NCI-H526 (cell line): ENCODE measurements around the gene CASZ1.
A peak's percentile ranks its signal among the peaks of the same experiment; 100 is the strongest.

ENCODE experiments used
- DNase-seq, 2 experiments: peaks; one replicate each; lab custom pipeline; 2025; lab: John Stamatoyannopoulos, UW

The CASZ1 gene

DNA sequence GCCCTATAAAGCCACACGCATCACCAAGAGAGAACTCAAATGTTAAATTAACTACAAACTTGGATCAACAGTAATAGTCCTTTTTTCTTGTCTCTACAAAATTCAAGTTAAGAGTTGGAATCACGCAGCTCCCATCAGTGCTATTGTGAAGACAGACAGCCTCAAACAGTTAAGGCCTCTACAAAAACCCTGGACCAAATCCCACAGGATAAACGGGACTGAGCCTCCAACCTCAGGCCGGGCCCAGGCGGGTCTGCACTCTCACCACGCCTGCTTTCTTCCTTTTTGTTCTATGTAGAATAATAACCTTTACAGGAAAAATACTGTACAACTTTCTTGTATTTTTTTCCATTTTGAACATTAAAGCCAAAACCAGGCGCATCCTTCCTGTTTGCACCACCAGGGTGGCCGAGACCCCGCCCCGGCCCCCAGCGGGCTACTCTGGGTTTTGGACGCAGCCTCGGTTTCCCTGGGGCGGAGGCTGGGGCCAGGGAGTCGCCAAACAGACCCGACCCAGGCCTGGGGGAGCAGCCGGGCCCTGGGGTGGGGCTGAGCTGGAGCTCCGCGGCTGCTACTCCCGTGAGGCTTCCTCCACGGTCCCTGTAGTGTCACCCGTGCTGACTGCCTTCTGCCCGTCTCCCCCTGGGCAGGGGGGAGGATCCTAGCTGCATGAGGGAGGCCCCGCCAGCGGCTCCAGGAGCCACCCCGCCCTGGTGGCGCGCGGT, 158.4 kb downstream of the CASZ1 start:
- no peak for DNase-seq

- DNase-seq, result peak in 1 of 2 experiments; percentile 12
These were observed 159.0 kb downstream of the CASZ1 start for GRCh38 chr1:10637400-10637799.

DNA sequence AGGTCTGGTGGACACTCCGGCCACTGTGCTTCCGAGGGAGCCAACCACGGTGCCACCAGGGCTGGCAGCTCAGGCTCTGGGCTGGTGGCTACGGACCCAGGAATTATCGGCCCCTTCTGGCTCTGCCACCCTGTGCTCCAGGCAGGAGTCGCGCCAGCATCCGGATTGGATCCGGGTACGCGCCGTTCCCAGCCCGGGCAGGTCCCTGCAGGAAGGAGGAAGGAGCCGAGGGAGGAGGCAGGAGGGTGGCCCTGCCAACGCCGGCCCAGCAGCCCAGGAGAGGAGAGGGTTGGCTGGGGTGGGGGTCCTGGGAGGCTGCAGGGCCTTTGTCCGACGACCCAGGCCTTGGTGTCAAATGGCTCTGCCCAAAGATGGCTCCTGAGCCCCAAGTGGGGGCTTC, 160.5 kb downstream of the CASZ1 start:
- peak in 1 of 2 experiments; percentile 39 for DNase-seq

GRCh38 chr1:10635085-10635896, 161.2 kb downstream of the CASZ1 start:
- DNase-seq, result peak in 1 of 2 experiments; percentile 59

GRCh38 chr1:10634428-10635084, 161.9 kb downstream of the CASZ1 start:
- peak in 1 of 2 experiments; percentile 31 for DNase-seq

DNA sequence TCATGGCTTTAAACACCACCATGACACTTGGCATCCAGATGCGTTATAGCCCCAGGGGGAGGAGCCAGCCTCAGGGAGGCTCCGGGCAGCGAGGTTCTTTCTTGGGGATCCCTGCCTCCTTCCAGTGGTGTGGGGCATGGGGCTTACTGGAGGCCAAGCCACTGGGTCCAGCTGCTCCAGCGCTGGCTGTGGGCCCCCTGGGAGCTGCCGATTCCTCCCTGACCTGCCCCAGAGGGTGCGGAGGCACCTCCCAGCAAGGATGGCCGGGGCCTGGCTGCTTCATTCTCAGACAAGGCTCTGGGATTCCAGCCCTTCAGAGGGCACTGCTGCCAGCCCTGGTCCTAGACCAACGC, 162.4 kb downstream of the CASZ1 start:
- no peak for DNase-seq

GRCh38 chr1:10633416-10633815, 163.0 kb downstream of the CASZ1 start:
- DNase-seq, result no peak

DNA sequence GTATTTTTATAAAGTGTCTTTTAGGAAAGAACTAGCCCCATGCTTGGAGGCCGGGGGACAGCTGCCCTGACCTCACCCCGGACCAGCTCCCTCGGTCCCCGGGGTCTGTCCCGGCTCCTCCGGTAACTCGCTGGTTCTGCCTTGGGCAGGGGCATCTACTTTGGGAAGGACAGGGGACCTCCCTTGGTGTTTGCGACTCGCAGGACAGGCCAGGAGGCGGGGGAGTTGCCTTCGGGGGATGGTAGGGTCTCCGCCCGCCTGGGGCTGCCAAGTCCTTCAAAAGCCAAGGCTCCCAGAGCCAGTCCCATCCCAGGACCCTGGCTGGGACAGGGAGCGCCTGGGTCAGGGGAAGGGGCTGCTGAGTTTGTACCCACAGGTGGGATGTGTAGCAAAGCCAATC, 163.8 kb downstream of the CASZ1 start:
- DNase-seq, result no peak

DNA sequence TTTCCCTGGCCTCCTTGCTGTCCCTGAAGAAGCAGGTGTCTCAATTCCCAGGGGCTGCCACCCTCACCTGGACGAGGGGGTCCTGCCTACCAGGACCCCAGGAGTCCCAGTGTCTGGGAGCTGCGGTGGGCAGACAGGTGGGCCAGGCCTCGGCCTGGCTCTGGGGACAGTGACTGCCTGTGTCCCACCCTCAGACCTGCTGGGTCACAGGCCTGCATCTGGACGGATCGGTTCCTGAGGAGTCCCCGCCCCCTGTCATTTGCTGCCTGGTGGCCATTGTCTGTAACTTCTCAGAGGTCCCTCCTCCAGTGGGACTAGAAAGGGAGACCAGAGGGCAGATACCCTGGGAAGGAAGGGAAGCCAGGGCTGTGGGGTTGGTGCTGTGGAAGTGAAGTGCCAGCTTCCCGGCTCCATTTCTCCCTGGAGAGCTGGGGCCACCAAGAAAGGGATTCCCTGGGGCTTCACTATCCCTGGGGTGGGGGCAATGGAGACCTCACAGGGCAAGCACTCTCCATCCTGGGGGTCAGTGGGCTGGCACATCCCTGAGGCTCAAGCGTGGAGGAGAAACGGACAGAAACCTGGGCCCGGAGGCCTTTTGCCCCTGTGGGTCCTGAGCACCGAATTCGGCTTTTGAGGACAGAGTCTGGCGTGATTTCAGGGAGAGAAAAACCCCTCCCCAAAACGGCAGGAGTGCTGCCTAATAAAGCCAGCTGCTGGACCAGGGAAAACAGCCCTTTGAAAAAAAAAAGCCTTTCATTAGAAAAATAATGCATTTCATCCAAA, 164.4 kb downstream of the CASZ1 start:
- no peak for DNase-seq

DNA sequence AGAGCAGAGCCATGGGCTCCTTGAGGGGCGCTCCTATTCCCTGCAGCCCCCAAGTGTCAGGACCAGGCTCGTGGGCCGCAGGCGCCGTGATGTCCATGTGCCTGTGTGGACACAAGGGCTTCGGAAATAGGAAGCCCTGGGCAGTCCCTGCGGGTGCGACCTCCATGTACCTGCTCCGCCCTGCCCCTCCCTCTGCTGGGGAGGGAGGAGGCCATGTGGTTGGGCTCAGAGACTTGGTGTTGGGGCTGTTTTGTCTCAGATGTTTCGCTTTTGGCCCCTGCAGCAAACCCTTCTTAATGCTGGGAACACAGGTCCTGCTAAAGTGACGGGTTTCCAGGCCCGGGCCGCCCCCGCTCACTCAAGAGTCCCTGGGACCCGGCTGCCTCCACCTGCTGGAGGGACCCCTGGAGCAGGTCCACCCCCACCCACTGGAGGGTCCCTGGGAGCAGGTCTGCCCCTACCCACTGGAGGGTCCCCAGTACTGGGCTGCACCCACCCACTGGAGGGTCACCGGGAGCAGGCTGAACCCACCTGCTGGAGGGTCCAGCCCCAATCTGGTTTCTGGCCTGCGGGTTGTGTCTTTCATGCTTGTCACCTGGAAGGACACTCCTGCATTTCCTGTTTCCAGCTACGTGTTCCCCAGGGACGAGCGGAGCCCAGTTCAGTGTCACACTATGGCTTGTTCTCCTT, 165.2 kb downstream of the CASZ1 start:
- no peak for DNase-seq

GRCh38 chr1:10630661-10631120, 165.8 kb downstream of the CASZ1 start:
- DNase-seq, result no peak

GRCh38 chr1:10629816-10630571, 166.5 kb downstream of the CASZ1 start:
- peak in 1 of 2 experiments; percentile 12 for DNase-seq

GRCh38 chr1:10629091-10629815, 167.2 kb downstream of the CASZ1 start:
- no peak for DNase-seq

DNA sequence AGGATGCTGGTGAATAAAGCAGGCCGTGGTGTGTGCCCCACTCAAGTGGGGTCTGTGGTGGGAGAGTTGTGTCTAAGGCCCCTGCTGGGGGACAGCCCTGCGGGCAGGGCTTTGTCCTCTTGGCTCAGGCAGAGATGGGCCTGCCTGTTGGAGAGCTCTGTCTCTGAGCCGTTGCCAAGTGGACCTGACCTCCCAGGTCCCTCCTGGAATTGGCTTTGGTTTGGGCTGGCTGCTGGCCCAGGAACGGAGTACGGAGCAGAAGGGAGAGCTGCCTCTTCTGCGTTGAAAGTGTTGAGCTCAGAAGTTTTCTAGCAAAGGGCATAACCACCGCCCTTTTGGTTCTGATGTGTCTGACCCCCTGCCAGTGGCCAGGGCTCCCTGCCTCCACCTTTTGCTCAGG, 167.8 kb downstream of the CASZ1 start:
- no peak for DNase-seq

DNA sequence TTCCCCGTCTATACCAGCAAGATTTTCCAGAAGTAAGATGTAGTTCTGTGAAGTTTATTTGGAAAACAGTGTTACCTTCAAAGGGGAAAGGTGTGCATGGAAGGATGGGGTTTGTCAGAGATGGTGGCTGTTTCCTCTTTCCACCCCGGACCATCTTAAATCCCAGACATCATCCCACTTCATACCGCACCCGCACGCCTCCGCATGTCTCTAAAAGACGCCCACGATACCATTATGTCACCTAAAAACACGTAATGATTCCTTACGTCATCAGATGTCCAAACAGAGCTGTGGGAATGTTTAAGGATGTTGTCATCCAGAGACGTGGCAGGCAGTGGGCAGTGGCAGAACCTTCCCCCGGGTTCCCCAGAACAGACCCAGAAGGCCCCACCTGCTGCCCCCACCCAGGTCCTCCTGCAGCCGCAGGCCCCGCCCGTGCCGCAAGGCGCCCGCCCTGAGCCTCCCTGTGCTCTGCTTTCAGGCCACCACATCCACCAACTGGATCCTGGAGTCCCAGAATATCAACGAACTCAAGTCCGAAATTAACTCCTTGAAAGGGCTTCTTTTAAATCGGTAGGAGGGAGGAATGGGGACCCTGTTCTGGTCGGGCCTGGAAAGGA, 169.5 kb downstream of the CASZ1 start:
- no peak for DNase-seq

- no peak for DNase-seq
These were observed 170.2 kb downstream of the CASZ1 start for GRCh38 chr1:10626131-10626731.

DNA sequence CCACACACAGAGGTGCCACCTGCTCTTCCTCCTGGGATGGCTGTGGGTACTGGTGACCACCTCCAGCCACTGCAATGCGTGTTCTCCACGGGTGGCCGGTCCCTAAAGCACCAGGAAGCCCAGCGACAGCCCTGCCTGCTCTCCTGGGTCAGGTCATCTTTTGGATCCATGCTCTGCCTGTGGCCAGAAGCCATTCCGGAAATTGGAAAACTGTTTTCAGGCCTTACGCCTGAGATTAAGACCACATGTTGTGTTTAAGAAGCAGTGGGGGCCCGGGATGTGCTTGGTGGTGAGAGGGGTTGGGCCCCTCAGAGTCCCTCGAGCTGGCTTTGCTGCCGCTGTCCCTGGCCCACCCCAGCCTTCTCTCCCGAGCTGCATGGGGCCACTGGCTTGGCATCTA, 170.9 kb downstream of the CASZ1 start:
- DNase-seq, result no peak

DNA sequence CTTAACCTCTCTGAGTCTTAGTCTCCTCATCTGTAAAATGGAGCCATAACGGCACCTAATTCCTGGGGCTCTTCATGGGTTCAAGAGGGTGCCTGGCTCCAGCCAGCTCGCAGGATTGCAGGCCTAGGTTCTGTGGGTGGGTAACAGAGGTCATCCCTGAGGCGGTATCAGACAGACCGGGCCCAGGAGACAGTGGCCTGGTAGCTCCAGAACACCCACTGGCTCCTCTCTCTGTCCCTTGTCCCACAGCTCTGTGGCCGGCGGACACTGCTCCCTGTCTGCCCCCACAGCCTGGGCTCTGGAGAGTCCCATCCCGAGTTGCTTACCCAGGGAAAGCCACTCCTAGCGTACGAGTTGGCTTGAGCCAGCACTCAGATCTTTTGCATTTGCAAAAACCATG, 171.4 kb downstream of the CASZ1 start:
- DNase-seq, result no peak
